WTC11 (cell line): ENCODE results near the gene IRAK2.

Source experiments
- ATF3 ChIP-seq: sonication (generic); formaldehyde crosslinking; conservative IDR thresholded peaks from 2 replicates; pipeline ENCODE4 v1.8.1; 2022; ENCODE audit warnings: mild to moderate bottlenecking, missing genetic modification reagents
- ETV6 ChIP-seq: sonication (generic); formaldehyde crosslinking; IDR thresholded peaks from 2 replicates; pipeline ENCODE4 v1.8.1; 2022; ENCODE audit warnings: mild to moderate bottlenecking, missing genetic modification reagents
- FOXK1 ChIP-seq: sonication (generic); formaldehyde crosslinking; IDR thresholded peaks from 2 replicates; pipeline ENCODE4 v1.8.0; 2022; ENCODE audit warnings: mild to moderate bottlenecking, moderate library complexity, missing genetic modification reagents
- NFATC4 ChIP-seq: fragments of 250-450 bp; sonication (Bioruptor Pico); IDR thresholded peaks from 2 replicates; pipeline ENCODE4 v1.9.0; 2021; ENCODE audit warnings: mild to moderate bottlenecking
- NFYB ChIP-seq: sonication (generic); formaldehyde crosslinking; conservative IDR thresholded peaks from 2 replicates; pipeline ENCODE4 v1.8.0; 2022; ENCODE audit warnings: low read depth, missing genetic modification reagents
- STAT6 ChIP-seq: sonication (generic); formaldehyde crosslinking; conservative IDR thresholded peaks from 2 replicates; pipeline ENCODE4 v1.8.1; 2023; ENCODE audit warnings: mild to moderate bottlenecking, low read depth, missing genetic modification reagents, moderate library complexity
- ZNF317 ChIP-seq: sonication (generic); formaldehyde crosslinking; IDR thresholded peaks from 2 replicates; pipeline ENCODE4 v1.8.1; 2023; ENCODE audit warnings: low read depth, mild to moderate bottlenecking, moderate library complexity, missing genetic modification reagents, borderline replicate concordance
- TF ChIP-seq, protein P1 (sequence below): sonication (generic); formaldehyde crosslinking; IDR thresholded peaks from 2 replicates; pipeline ENCODE4 v1.8.1; 2023; ENCODE audit warnings: mild to moderate bottlenecking, missing genetic modification reagents
- TF ChIP-seq, protein P2 (sequence below): sonication (generic); formaldehyde crosslinking; IDR thresholded peaks from 2 replicates; pipeline ENCODE4 v1.8.0; 2022; ENCODE audit warnings: mild to moderate bottlenecking, missing genetic modification reagents
- TF ChIP-seq, protein P3 (sequence below): fragments of 200-600 bp; IDR thresholded peaks from 2 replicates; pipeline ENCODE4 v1.8.0; 2022; ENCODE audit warnings: antibody characterized with exemption
- TF ChIP-seq, protein P4 (sequence below): fragments of 250-450 bp; sonication (Bioruptor Pico); conservative IDR thresholded peaks from 2 replicates; pipeline ENCODE4 v1.9.0; 2021; ENCODE audit warnings: mild to moderate bottlenecking
- TF ChIP-seq, protein P5 (sequence below): sonication (generic); formaldehyde crosslinking; IDR thresholded peaks from 2 replicates; pipeline ENCODE4 v1.8.1; 2023; ENCODE audit warnings: mild to moderate bottlenecking, moderate library complexity, missing genetic modification reagents

DNA sequence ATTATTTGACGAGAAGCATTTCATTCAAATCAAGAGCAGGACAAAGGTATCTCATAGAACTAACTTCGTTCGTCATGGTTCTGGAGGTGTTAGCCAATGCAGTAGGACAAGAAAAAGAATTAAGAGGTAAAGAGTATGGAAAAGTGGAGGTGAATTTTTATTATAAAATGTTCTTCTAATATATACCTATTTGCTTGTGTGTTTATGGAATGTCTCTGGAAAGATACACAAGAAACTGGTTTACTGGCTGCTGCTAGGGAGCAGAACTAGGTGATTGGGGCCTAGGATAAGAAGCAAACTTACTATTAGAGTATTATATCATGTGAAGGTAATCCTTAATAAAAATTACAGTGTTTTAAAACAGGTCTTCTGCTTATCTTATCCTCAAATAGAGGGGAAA, 52.6 kb downstream of the IRAK2 start:
- TF ChIP-seq NFATC4 (CRISPR knock-in tag) (no peak), ETV6 (CRISPR knock-in tag) (no peak), STAT6 (no peak), ATF3 (CRISPR knock-in tag) (no peak), FOXK1 (CRISPR knock-in tag) (no peak), ZNF317 (no peak), NFYB (CRISPR knock-in tag) (no peak)
- TF ChIP-seq, protein P1, sequence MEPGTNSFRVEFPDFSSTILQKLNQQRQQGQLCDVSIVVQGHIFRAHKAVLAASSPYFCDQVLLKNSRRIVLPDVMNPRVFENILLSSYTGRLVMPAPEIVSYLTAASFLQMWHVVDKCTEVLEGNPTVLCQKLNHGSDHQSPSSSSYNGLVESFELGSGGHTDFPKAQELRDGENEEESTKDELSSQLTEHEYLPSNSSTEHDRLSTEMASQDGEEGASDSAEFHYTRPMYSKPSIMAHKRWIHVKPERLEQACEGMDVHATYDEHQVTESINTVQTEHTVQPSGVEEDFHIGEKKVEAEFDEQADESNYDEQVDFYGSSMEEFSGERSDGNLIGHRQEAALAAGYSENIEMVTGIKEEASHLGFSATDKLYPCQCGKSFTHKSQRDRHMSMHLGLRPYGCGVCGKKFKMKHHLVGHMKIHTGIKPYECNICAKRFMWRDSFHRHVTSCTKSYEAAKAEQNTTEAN (CRISPR knock-in tag): no peak
- TF ChIP-seq, protein P2, sequence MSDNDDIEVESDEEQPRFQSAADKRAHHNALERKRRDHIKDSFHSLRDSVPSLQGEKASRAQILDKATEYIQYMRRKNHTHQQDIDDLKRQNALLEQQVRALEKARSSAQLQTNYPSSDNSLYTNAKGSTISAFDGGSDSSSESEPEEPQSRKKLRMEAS: no peak
- TF ChIP-seq, protein P3, sequence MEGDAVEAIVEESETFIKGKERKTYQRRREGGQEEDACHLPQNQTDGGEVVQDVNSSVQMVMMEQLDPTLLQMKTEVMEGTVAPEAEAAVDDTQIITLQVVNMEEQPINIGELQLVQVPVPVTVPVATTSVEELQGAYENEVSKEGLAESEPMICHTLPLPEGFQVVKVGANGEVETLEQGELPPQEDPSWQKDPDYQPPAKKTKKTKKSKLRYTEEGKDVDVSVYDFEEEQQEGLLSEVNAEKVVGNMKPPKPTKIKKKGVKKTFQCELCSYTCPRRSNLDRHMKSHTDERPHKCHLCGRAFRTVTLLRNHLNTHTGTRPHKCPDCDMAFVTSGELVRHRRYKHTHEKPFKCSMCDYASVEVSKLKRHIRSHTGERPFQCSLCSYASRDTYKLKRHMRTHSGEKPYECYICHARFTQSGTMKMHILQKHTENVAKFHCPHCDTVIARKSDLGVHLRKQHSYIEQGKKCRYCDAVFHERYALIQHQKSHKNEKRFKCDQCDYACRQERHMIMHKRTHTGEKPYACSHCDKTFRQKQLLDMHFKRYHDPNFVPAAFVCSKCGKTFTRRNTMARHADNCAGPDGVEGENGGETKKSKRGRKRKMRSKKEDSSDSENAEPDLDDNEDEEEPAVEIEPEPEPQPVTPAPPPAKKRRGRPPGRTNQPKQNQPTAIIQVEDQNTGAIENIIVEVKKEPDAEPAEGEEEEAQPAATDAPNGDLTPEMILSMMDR: no peak
- TF ChIP-seq, protein P4, sequence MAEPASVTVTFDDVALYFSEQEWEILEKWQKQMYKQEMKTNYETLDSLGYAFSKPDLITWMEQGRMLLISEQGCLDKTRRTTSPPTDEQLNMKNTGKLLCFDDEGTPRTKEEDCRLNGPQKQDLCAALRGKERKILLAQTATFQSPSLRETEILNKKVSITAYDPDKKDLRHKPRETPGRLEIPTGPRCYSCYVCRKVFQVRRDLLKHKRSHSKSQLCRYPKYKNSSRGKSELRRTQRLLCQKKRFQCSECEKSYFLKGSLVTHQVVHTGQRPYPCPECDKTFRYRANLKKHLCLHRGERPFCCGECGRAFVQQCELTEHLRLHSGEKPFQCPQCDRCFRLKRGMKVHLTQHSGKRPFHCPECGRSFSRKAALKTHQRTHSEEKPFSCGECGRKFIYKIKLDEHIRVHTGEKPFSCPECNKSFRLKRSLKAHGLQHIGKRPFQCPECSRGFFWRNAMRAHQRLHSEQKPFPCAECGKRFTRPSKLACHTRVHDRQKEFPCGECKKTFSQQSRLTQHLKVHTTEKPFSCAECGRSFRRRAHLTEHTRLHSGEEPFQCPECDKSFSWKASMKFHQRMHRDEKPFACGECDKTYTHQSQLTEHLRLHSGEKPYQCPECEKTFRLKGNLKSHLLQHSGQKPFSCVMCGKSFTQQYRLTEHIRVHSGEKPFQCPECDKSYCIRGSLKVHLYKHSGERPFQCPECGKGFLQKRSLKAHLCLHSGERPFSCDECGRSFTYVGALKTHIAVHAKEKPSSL (CRISPR knock-in tag): no peak
- TF ChIP-seq, protein P5, sequence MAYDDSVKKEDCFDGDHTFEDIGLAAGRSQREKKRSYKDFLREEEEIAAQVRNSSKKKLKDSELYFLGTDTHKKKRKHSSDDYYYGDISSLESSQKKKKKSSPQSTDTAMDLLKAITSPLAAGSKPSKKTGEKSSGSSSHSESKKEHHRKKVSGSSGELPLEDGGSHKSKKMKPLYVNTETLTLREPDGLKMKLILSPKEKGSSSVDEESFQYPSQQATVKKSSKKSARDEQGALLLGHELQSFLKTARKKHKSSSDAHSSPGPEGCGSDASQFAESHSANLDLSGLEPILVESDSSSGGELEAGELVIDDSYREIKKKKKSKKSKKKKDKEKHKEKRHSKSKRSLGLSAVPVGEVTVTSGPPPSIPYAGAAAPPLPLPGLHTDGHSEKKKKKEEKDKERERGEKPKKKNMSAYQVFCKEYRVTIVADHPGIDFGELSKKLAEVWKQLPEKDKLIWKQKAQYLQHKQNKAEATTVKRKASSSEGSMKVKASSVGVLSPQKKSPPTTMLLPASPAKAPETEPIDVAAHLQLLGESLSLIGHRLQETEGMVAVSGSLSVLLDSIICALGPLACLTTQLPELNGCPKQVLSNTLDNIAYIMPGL: no peak
